GM21723 (cell line): Measurements from ENCODE around the gene EAPP.
"Not testable (repeated sequence)": the region's sequence is repeated elsewhere in the genome, so short reads cannot be mapped to it uniquely, and the experiment has no call there.

Experiments used
- ATAC-seq: cut with Tn5 transposase; IDR thresholded peaks from one replicate; pipeline ENCODE4 v1.9.1; 2021; ENCODE audit warnings: mild to moderate bottlenecking, moderate library complexity; ENCODE audit not compliant: unreplicated experiment

The EAPP gene

DNA sequence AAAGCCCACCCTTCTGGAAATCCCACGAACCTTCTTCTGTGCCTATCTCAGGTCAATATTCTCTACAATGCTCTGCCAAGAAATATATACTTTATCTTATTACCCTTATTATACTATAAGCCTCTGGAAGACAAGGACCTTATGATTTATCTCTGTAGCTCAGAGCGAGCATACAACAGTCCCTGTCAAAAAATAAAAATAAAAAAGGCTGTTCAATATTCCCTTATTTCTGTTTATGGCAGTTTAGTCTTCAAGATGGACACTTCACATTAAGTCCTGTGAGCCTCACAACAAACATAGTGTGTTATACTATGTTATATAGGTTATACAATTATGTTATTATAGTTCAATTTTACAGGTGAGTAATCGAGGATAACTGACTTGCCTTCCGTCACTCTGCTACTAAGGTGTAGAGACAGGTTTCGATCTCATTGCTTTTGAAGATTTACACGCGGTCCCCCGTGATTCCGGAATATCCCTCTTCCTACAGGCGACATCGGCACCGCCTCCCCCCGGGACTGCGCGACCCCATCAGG is 562 bp downstream of the EAPP start:
- no peak for ATAC-seq

DNA sequence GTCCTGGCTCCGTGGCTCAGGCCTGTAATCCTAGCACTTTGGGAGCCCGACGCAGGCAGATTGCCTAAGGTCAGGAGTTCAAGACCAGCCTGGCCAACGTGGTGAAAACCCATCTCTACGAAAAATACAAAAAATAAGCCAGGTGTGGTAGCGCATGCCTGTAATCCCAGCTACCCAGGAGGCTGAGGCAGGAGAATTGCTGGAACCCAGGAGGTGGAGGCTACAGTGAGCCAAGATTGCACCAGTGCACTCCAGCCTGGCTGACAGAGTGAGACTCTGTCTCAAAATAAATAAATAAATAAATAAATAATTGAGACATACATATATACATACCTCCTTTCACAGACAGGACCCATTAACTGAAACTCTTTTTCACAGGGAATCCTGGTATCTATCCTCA is 1.4 kb downstream of the EAPP start:
- ATAC-seq = not testable (repeated sequence)

GRCh38 chr14:34537677-34538009 is 1.9 kb downstream of the EAPP start:
- no peak for ATAC-seq

DNA sequence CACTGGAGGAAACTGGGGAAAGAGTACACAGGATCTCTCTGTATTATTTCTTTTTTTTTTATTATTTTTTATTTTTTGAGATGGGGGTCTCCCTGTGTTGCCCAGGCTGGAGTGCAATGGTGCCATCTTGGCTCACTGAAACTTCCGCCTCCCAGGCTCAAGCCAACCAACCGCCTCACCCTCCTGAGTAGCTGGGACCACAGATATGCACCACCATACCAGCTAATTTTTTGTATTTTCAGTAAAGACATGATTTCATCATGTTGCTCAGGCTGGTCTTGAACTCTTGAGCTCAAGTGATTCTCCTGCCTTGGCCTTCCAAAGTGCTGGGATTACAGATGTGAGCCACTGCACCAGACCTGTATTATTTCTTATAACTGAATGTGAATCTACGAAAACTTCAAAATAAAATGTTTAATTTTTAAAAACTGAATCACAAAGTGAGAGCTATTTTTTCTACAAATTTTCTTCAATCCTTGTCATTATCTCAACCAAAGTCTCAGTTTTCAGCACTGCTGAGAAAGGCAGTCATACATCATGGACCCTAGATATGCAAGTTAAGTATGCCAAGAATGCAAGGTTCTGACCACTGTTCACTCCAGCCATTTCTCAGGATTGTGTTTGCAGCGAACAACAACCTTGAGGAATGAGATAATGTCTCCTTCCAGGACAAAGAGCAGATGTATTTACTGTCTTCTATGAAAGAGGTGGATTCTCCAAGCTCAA is 2.4 kb downstream of the EAPP start:
- ATAC-seq = no peak

DNA sequence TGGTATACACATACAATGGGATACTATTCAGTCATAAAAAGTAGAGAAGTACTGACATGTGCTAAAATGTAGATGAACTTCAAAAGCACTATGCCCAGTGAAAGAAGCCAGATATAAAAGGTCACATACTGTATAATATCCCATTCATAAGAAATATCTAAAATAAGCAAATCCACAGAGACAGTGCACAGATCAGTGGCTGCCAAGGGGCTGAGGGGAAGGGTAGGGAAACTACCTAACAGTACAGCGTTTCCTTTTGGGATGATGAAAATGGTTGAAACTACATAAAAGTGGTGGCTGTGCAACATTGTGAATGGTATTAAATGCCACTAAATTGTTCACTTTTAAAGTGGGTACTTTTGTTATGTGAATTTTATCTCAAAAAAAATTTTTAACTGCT is 11.9 kb downstream of the EAPP start:
- no peak for ATAC-seq

- not testable (repeated sequence) for ATAC-seq
These were observed 15.3 kb downstream of the EAPP start for GRCh38 chr14:34524216-34524615.

GRCh38 chr14:34522496-34522895 is 17.0 kb downstream of the EAPP start:
- ATAC-seq = no peak

- not testable (repeated sequence) for ATAC-seq
These were observed 18.4 kb downstream of the EAPP start for GRCh38 chr14:34521071-34521470.

- ATAC-seq = not testable (repeated sequence)
These were observed 19.1 kb downstream of the EAPP start for GRCh38 chr14:34520304-34520970.

DNA sequence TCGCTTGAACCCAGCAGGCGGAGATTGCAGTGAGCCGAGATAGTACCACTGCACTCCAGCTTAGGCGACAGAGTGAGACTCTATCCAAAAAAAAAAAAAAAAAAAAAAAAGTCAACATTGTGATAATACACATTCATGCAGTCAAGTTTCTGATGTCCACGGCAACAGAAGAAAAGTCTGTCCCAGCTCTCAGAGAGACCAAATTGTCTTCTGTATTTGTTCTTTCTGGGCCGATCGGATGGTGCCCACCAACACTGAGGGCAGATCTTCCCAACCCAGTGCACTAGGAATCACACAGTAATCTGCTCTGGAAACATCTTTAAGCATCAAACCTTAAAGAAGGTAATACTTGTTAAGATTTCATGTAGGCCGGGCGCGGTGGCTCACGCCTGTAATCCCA is 31.6 kb downstream of the EAPP start:
- ATAC-seq = no peak

DNA sequence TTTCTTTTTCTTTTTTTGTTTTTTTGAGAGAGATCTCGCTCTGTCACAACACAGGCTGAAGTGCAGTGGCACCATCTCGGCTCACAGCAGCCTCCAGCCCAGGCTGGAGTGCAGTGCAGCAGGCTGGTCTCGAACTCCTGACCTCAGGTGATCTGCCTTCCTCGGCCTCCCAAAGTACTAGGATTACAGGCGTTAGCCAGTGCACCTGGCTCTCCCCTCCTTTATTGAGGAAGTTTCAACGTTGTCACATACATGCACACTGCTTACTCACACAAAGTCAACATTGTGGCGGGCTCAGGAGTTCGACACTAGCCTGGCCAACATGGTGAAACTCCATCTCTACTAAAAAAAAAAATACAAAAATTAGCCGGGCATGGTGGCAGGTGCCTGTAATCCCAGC is 32.0 kb downstream of the EAPP start:
- ATAC-seq = no peak

GRCh38 chr14:34505124-34505491 is 34.4 kb downstream of the EAPP start:
- ATAC-seq = not testable (repeated sequence)

DNA sequence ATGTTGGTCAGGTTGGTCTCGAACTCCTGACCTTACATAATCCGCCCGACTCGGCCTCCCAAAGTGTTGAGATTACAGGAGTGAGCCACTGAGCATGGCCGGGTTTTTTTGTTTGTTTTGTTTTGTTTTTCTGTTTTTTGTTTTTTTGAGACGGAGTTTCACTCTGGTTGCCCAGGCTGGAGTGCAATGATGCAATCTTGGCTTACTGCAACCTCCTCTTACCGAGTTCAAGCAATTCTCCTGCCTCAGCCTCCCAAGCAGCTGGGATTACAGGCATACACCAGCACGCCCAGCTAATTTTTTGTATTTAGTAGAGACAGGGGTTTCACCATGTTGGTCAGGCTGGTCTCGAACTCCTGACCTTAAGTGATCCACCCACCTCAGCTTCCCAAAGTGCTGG is 35.5 kb downstream of the EAPP start:
- not testable (repeated sequence) for ATAC-seq

DNA sequence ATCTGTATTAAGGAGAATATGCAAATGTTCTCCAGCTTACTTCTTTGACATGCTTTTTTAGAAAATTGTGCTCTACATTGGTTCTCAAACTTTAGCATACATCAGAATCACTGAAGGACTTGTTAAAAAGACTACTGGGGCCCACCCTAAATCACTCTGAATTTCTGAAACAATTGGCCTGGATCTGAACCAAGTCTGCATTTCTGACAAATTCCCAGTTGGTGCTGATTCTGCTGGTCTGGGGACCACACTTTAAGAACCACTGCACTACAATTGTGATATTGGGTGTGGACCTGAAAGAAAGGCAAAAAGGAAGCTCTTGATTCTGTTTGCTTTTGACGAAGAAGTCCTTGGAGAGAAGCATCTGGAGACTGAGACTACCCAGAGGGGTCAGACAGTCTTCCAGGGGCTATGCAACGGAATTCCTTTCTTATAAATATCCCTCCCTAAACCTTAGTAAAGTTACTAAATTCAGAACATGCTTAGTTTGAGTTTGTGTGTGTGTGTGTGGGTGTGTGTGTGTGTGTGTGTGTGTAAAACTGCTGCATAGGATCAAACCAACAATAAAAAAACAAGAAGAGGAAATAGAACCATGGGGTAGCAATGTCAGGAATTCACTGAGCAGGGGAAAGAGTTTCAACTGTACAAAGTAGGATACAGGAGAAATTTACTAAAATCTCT is 36.8 kb downstream of the EAPP start:
- no peak for ATAC-seq

GRCh38 chr14:34502001-34502400 is 37.5 kb downstream of the EAPP start:
- ATAC-seq = no peak

DNA sequence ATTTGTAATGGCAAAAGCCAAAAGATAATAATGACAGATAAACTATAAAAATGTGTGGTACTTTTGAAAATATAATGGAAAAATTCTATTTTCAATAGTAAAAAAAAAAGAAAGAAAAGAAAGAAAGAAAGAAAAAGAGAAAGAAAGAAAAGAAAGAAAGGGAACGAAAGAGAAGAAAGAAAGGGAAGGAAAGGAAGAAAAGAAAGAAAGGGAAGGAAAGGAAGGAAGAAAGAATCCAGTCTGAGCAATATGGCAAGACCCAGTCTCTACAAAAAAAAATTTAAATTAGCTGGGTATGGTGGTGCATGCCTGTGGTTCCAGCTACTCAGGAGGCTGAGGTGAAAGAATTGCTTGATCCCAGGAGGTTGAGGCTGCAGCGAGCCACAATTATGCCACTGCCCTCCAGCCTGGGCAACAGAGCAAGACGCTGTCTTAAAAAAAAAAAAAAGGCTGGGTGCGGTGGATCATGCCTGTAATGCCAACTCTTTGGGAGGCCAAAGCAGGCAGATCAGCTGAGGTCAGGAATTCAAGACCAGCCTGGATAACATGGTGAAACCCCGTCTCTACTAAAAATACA is 38.4 kb downstream of the EAPP start:
- ATAC-seq = no peak

DNA sequence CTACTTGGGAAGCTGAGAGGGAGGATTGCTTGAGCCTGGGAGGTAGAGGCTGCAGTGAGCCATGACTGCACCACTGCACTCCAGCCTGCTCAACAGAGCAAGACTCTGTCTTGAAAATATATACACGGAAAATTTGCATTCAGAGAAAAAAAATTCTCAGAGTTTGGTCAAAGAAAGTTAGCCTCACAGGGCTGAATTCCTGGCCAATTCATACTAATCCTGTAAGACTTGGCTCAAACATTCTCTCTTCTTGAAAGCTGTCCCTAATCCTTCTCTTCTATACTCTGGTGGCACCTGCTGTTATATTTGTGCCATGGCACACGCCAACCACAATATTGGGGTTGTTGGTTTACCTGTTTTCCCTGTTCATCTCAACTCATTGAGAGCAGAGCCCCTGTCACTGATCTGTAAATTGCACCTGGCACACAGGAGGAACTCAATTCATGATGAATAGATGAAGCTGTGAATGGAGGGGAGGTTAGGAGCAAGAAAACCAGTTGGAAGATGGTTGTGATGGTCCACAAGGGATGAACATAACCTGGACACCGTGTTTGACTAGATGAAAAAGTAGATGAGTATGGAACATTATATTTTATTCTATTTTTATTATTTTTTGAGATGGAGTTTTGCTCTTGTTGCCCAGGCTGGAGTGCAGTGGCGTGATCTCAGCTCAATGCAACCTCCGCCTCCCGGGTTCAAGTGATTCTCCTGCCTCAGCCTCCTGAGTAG is 40.7 kb downstream of the EAPP start:
- ATAC-seq = peak; percentile 65

DNA sequence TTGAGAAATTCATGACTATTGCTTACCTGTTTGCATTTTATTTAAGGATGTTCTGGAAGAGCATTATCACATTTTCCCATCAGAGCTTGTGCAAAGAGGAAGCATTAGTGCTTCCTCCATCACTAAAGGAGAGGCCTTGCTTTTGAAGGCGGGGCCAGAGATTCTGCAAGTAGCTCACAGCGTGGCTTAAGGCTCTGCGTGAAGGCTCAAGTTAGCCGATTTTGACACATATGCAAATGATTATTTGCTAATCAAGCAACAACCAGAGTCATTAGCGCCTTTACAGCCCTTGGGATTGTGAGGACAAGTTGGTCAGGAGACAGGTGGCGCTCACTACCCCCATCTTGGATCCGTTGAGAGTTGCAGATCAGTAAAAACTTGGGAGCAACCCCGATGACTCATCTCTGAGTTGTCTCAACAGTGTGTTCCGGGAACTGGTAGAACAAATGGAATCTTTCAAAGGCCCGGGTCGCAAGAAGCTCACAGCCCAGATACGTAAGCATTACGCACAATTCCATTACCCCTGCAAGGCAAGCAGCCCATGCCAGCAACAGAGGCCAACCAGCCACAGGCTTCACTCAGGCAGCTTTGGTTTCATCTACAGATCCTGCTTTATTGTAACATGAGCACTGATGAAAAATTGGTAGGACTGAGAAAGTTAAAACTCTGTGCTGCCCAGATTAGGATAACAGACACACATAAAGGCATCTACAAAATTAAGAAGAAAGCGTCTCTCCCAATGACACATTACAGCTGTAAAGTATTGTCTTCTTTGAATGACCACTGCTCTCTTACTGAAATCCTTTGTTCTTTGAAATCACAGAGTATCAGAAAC is 42.6 kb downstream of the EAPP start:
- no peak for ATAC-seq

DNA sequence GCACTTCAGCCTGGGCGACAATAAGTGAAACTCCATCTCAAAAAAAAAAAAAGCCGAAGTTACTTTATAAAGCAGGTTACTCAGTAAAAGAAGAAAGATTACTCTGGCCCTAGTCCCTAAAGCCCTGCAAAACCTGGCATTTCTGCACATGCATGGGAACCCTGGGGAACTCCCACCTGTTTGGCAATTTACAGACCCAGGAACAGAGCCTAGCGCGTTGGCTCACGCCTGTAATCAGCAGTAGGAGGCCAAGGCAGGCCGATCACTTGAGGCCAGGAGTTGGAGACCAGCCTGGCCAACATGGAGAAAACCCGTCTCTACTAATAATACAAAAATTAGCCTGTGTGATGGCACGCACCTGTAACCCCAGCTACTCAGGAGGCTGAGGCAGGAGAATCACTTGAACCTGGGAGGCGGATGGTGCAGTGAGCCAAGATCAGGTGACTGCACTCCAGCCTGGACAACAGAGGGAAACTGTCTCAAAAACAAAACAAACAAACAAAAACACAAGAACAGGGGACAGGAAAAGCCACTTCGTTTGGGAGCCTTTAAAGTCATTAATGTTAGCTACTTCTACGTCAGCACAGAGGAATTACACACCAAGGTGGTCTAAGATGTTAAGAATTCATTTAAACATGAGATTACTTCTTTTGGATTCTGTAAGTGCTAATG is 43.4 kb downstream of the EAPP start:
- ATAC-seq = no peak

DNA sequence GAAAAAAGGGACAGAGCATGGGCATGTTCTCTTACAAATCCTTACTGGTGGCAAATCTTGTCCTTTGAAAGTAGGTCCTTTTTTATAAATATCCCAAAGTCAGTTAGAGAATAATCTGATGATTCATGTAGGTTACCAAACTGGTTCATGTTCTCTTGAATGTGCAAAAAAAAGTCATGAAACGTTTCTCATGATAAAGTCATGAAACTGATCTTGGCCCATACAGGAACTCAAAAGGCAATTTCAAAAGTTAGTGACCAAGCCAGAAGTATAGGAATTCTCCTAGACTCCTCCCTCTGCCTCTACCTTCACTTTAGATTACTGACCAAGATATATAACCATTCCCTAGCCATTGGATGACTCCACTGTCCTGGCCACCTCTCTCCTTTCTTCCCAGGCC is 50.2 kb downstream of the EAPP start:
- no peak for ATAC-seq
